NK-92 (cell line): ENCODE data around the gene GP1BB.
"Not testable (repeated sequence)": the region's sequence is repeated elsewhere in the genome, so short reads cannot be mapped to it uniquely, and the experiment has no call there.

Experiments used
- DNase-seq: peaks from one replicate; lab custom pipeline; 2025; ENCODE audit not compliant: unreplicated experiment; lab: John Stamatoyannopoulos, UW

Gene GP1BB

DNA sequence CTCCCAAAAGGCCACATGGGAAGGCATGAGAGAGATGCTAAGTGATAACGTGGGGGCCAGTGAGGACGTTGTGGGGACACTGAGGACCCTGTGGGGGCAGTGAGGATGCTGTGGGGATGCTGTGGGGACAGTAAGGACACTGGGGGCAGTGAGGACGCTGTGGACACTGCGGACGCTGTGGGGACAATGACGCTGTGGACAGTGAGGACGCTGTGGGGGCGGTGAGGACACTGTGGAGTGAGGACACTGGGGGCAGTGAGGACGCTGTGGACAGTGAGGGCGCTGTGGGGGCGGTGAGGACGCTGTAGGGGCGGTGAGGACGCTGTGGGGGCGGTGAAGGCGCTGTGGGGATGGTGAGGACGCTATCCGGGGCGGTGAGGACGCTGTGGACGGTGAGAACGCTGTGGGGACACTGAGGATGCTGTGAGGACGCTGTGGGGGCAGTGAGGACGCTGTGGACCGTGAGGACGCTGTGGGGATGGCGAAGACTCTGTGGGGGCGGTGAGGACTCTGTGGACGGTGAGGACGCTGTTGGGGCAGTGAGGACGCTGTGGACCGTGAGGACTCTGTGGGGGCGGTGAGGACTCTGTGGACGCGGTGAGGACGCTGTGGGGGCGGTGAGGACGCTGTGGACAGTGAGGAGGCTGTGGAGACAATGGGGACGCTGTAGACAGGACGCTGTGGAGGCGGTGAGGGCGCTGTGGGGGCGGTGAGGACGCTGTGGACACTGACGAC lies 1.8 kb downstream of the GP1BB start:
- DNase-seq: no peak

DNA sequence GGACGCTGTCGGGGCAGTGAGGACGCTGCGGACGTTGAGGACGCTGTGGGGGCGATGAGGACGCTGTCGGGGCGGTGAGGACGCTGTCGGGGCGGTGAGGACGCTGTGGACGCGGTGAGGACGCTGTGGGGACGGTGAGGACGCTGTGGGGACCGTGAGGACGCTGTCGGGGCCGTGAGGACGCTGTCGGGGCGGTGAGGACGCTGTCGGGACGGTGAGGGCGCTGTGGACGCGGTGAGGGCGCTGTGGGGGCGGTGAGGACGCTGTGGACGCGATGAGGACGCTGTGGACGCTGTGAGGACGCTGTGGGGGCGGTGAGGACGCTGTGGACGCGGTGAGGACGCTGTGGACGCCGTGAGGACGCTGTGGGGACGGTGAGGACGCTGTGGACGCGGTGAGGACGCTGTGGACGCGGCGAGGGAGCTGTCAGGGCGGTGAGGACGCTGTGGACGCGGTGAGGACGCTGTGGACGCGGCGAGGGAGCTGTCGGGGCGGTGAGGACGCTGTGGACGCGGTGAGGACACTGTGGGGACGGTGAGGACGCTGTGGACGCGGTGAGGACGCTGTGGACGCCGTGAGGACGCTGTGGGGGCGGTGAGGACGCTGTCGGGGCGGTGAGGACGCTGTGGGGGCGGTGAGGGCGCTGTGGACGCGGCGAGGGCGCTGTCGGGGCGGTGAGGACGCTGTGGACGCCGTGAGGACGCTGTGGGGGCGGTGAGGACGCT lies 2.9 kb downstream of the GP1BB start:
- not testable (repeated sequence) for DNase-seq

DNA sequence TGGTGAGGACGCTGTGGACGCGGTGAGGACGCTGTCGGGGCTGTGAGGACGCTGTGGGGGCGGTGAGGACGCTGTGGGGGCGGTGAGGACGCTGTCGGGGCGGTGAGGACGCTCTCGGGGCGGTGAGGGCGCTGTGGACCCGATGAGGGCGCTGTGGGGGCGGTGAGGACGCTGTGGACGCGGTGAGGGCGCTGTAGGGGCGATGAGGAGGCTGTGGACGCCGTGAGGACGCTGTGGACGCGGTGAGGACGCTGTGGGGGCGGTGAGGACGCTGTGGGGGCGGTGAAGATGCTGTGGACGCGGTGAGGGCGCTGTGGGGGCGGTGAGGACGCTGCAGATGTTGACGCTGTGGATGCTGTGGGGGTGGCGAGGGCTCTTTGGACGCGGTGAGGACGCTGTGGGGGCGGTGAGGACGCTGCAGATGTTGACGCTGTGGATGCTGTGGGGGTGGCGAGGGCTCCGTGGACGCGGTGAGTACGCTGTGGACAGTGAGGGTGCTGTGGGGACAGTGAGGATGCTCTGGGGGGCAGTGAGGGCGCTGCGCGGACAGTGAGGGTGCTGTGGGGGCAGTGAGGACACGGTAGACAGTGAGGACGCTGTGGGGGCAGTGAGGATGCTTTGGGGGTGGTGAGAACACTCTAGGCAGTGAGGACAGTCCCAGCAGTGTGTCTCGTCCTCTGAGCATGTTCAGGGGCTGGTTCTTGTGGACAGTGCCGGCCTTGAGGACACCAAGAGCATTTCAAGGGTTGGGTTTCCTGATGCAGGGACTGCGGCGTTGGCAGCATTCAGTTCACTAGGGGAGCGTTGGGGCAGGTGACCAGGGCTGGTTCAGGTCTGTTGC lies 4.2 kb downstream of the GP1BB start:
- DNase-seq: no peak

DNA sequence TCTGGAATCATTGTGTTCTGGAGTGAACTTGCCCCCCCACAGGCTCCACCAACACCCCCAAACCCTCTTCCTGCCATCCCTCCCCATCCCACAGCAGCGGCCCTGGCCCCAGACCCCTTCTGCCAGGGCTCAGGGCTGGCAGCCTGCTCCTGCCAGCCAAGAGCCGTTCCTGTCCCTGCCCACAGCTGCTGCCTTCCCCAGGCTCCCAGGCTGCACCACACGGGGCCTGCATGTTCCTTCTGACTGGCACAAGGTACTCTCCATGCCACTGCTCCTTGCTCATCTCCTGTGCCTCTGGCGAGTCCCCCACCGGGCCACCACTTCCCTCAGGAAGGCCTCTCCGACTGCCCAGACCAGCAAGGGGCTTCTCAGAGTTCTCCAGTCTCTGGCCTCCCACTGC lies 4.9 kb downstream of the GP1BB start:
- no peak for DNase-seq

DNA sequence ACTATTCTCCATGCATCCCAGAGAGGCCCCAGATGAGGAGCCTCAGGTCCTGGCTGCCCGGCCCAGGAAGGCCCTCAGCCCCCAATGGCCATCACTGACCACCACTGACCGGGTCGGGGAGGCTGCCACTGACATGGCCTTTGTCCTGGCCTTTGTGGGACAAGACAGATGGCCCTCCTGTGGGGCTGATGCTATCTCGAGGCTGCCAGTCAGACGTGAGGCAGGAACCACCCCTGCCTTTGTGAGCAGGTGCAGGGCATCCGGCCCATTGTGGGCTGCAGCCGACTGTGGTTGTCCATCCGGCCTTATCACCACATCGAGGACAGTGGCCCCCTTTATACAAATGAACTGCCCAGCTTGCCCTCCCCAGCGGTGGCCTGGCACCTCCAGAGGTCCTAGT lies 5.5 kb downstream of the GP1BB start:
- DNase-seq: no peak

DNA sequence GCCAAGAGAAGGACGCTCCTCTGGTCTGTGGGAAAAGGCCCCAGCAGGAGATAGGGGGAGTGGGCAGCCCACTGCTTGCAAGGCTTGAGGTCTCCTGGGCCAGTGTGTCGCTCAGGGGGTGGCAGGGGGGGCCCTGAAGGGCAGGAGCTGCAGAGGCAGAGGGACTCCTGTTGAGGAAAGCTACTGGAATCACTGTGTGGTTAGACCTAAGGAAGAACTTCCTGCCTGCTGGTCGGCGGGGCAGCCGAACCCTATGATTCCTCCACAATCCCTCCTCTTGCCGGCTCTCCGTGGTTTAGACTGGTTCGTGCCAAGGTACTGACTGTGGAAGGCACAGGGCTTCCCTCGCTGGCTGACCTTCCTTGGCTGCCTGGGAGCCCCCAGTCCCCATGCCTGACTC lies 6.2 kb downstream of the GP1BB start:
- DNase-seq: no peak

DNA sequence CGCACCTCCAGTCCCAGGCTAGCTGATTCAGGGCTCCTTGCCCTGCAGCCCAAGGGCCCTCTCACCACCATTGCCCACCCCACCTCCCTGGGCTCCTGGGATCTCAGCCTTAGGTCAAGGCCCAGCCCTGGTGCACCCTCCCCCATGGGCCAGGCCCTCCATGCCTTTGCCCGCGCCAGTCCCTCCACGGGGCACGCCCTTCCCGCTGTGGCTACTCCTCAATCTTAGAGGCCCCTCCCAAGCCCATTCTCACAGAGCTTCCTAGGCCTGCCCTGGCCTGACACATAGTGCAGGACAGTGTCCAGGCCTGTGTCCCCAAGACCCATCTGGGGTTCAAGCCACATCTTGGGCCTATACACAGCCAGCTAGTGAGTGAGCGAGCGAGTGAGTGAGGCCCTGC lies 6.9 kb downstream of the GP1BB start:
- DNase-seq: no peak

DNA sequence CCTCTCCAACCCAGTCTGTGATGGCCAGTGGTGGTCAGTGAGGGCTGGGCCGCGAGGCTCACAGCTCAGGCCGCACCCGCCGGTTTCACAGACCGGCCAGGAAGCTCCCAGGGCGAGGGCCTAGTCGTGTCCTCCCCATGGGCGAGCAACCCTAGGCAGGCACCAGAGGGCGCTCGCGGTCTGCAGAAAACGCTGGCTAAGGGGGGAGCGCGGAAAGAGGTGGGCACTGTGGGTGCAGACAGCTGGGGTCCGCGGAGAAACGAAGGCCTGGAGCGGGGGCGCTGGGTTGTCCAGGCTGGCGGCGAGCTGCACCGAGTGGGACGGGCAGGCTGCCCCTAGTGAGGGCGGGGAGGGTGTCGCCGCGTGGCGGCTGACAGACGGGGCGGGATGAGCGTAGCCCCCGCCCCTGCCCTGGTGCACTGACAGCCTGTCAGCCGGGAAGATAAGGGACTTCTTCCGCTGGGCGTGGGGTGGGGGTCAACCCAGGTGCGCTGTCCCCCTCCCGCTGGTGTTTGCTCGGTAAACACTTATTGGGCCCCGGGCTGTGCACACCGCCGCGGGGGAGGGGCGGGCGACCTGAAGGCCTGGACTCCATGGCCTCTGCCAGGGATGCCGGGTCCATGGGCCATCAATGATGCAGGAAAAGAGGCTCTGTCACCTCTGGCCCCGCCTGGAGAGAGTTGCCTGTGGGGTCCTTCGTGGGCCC lies 7.5 kb downstream of the GP1BB start:
- no peak for DNase-seq

DNA sequence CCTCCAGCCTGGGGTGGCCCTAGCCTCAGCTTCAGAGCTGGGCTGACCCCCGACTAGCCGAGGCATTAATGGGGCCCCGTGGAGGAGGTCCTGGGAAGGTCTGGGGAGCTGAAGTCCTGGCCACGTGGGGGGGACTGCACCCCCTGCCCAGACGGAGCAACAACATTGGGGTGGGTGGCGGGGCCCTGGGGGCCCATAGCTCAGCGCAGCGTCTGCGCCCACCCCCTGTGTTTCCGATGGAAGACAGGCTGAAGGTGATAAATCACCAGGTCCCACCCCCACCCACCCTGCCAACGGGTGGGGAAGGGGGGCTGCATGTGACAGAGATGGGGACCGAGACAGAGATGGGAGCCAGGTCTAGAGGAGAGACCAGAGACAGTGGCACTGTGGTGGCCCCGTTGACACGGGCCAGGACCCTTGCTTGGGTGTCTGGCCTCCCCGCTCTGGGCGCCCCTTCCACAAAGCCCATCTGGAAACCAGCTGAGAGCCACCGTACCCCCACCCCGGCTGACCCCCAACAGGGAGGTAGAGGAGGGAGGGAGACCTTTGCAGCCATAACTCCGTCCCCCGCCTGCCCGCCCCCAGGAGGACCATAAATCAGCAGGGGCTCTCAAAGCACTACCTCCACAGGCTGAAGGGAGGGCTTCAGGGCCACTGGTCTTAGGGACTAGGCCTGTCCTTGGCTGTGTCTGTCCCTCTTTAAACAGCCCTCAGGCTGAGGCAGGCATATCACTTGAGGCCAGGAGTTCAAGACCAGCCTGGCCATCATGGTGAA lies 8.2 kb downstream of the GP1BB start:
- no peak for DNase-seq

DNA sequence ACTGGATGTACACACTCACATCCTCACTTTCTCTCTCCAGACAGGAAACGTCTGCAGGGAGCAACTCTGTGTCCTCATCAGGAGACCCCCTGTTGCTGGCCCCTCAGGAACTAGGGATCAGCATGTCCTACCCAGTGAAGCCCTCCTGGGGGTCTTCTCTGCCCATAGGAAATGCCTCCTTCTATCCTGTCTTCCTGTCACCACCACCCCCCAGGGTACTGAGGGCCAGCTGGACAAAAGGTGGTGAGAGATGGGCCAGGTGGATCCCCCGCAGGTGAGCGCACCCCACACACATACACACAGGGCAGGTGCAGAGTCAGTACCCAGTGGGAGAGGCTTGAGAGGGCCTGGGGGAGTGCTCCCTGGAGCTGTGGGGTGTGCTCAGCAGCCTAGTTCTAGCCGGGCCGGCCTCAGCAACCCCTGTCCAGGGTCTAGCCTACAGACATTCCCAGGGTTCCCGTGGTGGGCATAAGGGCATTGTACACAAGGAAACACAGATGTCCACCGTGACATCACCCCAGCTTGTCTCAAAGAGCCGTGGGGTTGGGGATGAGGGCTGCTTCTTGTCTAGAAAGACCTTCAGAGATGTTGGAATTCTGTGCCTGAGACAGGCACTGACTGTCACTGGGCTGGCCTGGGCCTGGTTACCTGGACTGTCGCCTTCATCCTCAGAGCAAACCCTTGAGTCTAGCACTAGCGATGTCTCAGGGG lies 9.2 kb downstream of the GP1BB start:
- DNase-seq: no peak

DNA sequence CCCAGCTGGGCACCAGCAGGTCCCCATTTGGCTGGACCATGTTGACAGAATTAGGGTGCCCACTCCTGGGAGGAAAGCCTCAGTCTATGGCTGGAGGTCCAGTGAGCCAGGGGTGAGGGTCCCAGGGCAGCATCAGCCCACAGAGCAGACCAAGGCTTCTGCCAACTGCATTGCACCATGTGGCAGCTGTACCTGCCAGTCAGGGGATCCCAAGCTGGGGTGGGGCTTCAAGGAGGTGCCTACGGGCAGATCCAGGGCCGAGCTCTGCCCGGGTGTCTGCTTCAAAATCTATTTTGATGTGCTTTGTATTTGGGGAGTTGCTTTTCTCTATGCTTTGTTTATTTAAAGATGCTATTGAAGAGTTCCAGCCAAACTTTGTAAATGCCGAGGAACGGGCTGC lies 10.4 kb downstream of the GP1BB start:
- DNase-seq: no peak

DNA sequence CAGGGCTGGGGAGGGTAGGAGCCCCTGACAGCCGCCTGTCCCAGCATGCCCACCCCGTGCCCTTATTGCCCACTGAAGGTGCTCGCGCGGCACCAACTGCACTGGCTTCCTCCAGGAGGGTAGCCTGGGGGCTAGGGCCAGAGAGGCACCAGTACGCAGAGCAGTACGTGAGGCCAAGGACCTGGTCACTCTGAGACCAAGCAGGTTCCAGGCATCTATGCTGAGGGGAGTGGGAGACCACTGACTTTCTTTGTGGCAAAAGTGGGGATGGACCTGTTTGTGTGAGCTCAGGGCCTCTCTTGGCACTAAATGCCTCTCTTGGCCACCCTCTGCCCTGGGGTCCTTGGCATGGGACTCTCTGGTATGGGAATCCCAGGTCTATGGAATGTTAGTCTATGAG lies 10.8 kb downstream of the GP1BB start:
- no peak for DNase-seq

DNA sequence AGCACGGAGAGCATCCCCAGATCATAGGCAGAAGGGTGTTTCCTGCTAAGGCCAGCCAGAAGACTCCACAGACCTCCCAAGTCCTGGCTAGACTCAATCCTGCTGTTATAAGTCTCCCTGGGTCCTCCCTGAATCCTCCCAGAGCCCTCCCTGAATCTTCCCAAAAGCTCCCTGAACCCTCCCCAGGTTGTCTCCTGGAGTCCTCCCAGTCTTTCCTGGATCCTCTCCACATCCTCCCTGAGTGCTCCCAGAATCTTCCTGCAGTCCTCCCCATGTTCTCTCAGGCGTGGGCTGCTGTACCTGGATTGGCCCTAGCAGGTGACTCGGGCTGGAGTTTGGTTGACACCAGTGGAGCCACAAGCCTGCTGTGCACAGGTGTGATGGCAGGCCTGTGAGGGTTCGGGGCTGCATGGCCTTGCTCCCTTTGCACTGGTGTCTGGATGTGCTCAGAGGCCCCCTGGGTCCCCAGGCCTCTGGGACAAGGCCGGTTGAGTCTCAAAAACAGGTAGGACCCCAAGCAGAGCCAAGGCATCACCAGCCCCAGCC lies 11.6 kb downstream of the GP1BB start:
- no peak for DNase-seq

DNA sequence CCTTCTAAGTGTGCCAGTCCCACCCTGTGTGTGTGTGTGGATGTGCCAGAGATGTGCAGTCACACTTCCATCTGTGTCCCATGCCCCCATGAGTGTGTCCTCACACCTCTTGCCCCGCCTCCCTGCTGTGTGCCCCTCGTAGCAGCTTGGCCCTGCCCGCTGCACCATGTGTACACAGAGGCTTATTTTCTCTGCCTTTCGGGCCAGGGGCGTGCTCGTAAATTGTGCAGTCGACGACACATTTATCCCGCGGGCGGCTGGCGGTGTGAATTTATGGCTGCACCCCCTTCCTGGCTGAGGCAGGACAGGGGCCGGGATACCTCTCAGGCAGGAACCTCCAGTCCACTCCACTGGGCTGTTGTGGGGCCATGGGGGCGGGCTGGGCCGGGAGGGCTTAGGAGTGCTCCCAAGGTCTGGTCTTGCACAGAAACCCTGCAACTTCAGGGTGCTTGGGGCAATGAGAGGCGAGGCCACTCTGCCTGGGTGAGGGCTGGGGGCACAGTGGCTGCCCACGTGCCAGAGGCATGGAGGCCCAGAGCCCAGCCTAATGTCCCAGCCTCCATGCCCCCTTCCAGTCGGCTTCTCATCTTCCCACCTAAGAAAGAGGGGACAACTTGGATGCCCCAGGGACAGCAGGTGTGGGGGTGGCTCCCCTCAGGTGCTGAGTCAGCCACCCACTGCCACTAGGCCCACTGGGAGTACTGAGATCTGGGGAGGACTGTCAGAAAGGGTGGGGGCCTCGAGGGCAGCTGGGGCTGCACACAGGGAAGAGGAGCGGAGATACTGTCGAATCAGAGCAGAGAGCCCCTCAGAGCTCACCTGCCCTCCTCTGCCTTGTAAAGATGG lies 12.5 kb downstream of the GP1BB start:
- DNase-seq: no peak

DNA sequence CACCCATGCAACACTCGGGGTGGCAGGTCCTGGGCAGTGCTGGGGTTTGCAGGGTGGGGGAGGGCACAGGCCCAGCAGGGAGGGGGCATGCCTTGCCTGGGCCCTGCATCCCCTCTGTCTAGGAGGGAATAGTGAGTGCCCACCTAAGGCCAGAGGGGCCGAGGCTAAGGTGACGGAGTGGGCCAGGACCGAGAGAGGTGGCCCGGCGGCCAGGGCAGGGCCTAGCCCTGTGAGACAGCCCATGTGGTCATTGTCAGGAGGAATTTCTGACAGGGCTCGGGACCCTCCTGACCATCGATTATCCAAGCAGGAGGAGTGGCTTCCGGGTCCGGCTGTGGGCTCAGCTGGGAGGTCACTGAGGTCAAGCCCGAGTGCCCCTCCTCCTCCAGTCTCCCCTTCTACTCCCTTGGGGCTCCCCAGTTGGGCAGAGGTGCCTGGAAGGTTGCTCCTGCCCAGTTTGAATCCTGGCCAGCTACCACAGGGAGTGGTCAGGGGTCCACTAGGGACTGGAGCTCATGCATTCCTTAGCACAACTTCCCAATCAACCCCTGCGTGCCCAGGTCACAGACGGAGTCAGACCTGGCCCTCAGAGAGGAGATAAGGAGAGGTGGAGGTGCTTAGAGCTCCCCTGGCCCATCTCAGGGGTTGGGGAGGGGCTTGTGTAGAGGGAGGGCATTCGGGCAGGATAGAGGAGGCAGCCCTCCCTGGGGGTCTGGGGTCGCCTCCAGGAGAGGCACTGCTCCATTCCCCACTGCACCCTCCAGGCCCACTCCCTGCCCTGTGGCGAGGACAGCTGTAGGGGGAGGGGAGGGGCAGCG lies 14.7 kb downstream of the GP1BB start:
- no peak for DNase-seq

DNA sequence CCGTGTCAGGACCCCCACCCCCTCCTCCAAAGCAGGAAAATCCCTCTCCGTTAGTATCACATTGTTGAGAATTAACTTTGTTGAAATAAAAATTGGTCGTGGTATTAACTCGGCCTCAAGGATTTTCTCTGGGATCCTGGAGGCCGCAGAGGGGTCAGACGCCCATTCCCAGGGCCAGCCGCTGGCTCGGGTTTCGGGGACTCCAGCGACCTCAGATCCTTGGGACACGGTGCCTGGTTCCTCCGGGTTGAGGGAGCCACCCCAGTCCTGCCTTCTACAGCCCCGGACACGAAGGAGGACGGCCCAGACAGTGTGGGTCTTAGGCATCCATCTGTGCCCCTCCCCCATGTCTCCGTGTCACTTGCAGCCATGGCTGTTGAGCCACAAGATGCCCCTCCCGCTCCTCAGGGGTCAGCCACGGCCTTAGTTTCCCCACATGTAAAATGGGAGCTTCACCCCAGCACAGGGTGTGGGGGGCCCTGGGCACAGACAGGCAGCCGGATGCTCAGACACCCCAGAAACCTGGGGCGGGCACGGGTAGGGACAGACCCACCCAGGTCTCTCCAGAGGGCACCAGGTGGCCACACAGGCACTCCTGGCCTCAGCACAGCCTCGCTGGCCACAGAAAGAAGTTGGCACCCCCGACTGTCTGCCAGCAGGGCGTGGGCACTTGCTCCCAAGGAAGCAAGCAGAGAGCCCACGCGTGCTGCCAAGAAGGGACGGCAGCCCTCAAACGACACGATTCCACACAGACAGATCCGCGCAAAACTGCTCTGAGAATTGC lies 15.5 kb downstream of the GP1BB start:
- DNase-seq: no peak

DNA sequence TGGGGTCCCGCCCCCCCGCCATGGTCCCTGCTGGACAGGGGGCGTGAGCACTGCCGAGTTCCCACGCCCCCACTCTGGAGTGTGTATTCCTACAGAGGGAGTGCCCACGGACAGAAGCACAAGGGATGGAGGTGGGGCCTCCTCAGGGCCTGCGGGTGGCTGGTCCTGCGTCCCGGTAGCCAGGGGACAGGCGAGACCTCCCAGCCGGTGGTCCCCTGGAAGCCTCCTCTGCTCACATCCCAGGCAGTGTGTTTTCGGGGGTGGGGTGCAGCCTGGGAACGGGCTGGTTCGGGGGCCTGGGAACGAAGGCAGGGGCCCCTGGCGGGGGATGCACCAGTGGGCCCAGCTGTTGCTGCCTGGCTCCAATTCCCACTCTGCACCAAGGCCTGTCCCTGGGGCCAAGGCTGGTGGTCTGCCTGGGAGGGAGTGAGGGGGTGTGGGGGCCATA lies 16.1 kb downstream of the GP1BB start:
- no peak for DNase-seq
